GM23248 (cell line): ENCODE measurements around the gene NR1D2.

Experiments
- EZH2 ChIP-seq: fragments of 200-600 bp; sonication (generic); IDR thresholded peaks from 2 replicates; pipeline ENCODE4 v1.6.1; 2018; ENCODE audit warnings: antibody characterized with exemption, mild to moderate bottlenecking; ENCODE audit not compliant: insufficient read depth, poor library complexity, severe bottlenecking
- EZH2phosphoT487 ChIP-seq: fragments of 200-600 bp; sonication (generic); IDR thresholded peaks from 2 replicates; pipeline ENCODE4 v1.6.1; 2018; ENCODE audit warnings: antibody characterized with exemption, moderate library complexity, mild to moderate bottlenecking, low read depth; ENCODE audit not compliant: insufficient read depth

- no peak for TF ChIP-seq EZH2
- no peak for TF ChIP-seq EZH2phosphoT487
Measured at GRCh38 chr3:23945913-23946687, 1.0 kb downstream of the NR1D2 start.
